Psoas muscle (tissue), 8 donors: ENCODE data around the gene GNAS-AS1. TPM values are rescaled to one million over a fixed set of nuclear protein-coding genes. Genes with fewer than 3 reads are reported as not detected.

ENCODE experiments used
- ATAC-seq, 4 donors: fragments of 200-7000 bp; cut with Tn5 transposase; one replicate each; pipeline ENCODE4 v1.9.1; 2020; ENCODE audit warnings: moderate library complexity in 3 of 4, mild to moderate bottlenecking in 2 of 4
- DNase-seq, 2 donors: peaks; one replicate each; pipeline ENCODE4 v3.0.0-alpha.2; 2020
- H3K27ac ChIP-seq: fragments of 200-600 bp; one replicate; pipeline ENCODE4 v1.8.0; 2022
- H3K27me3 ChIP-seq, 3 donors: fragments of 200-600 bp in 1 of 3; one replicate each; pipeline versions ENCODE4 v1.6.1 to v1.8.0; 2013 to 2022; ENCODE audit warnings: low read length in 2 of 3, mild to moderate bottlenecking in 2 of 3, moderate library complexity in 1 of 3; ENCODE audit not compliant: insufficient read depth in 3 of 3
- H3K36me3 ChIP-seq, 2 donors: fragments of 200-600 bp in 1 of 2; one replicate each; pipeline versions ENCODE4 v1.6.1 to v1.8.0; 2013 to 2022; ENCODE audit warnings: low read depth in 1 of 2, mild to moderate bottlenecking in 1 of 2, moderate library complexity in 1 of 2; ENCODE audit not compliant: insufficient read depth in 1 of 2
- H3K4me1 ChIP-seq: fragments of 200-600 bp; one replicate; pipeline ENCODE4 v1.8.0; 2022
- H3K4me3 ChIP-seq: fragments of 200-600 bp; one replicate; pipeline ENCODE4 v1.8.0; 2022; ENCODE audit warnings: mild to moderate bottlenecking
- H3K9me3 ChIP-seq: fragments of 200-600 bp; one replicate; pipeline ENCODE4 v1.8.0; 2022
- CTCF ChIP-seq: fragments of 200-600 bp; IDR thresholded peaks from one replicate; pipeline ENCODE4 v1.8.0; 2022; ENCODE audit warnings: antibody characterized with exemption
- WGBS, 3 donors: extraction: QIAGEN DNeasy Blood & Tissue Kit; methylation state at CpG; one replicate each; pipeline versions ENCODE4 v1.1.6 to v1.1.7; 2013; 5-methylcytosine and 5-hydroxymethylcytosine counted together
- intact Hi-C, 2 donors: fragments of 100-400 bp; cut with DNase I; formaldehyde crosslinking; loops; one replicate each; pipeline versions ENCODE4 v1.11.0 to v1.14.2; 2022
- polyA plus RNA-seq, 3 donors: library from polyadenylated mRNA; stranded (reverse); fragments of 200-250 nt; gene quantifications; one replicate each; pipeline ENCODE4 v1.2.3, GENCODE V29; 2013
- total RNA-seq, 4 donors: library from RNA; stranded (reverse); fragmentation: NEBNext Ultra II Directional in 2 of 4; extraction: Animal tissue kit (Norgen Biotek cat#: 25700) in 2 of 4; gene quantifications; one replicate each; pipeline versions ENCODE4 v1.2.1 to v1.2.4, GENCODE V29; 2021 to 2023
- donor health status: healthy with polysubstance abuse.
- donor health status: DM: no; HTN: no; CAD: no; lungs with moderate emphysema.
- donor health status: Bipolar disorder and iron deficiency.
- donor health status: healthy.
- donor health status: DM: yes; HTN: yes; CAD: no.
- donor health status: DM: no; HTN: no; CAD: no.
- donor health status: DM: no; HTN: no; CAD: no.
- donor health status: DM: yes; HTN: yes; CAD: no.

GNAS-AS1 gene
- total and polyA plus RNA-seq, 7 donors: 0.03 to 1.0 (median 0.40) TPM; not detected in 1

- no peaks in the 10 kb centered on the region for H3K9me3 ChIP-seq
- peaks cover 0 to 22% (median 2%) of the 10 kb centered on the region in 3 donors for H3K27me3 ChIP-seq
- H3K27ac ChIP-seq: no peak overlapping the region
- no peak overlapping the region for H3K4me3 ChIP-seq
- H3K4me1 ChIP-seq: no peaks in the 10 kb centered on the region
- 43 to 56% (median 51%) methylated on average over 6 of the region's 6 CpGs for WGBS, 3 donors
- ATAC-seq (no peak), DNase-seq (no peak)
- intact Hi-C loops: no loop called here
- no peak for TF ChIP-seq CTCF
- no peaks in the 10 kb centered on the region for H3K36me3 ChIP-seq
These were observed 77.9 kb downstream of the GNAS-AS1 start for GRCh38 chr20:58772786-58773185.

Other genes starting within 250 kb of the GNAS-AS1 start
- 10 to 100 TPM; 17.9 to 26.3 (median 21.1) TPM for gene STX16, start 199.6 kb downstream of the GNAS-AS1 start, total RNA-seq
- 10 to 100 TPM; 17.5 to 58.1 (median 20.0) TPM for gene STX16, start 199.6 kb downstream of the GNAS-AS1 start, polyA plus RNA-seq
- gene NPEPL1, start 158.1 kb downstream of the GNAS-AS1 start, total RNA-seq: 10 to 100 TPM; 29.1 to 52.3 (median 36.4) TPM
- 10 to 100 TPM; 18.4 to 41.9 (median 29.1) TPM for gene NPEPL1, start 158.1 kb downstream of the GNAS-AS1 start, polyA plus RNA-seq
- 1,000 to 10,000 TPM; 1,018 to 1,905 (median 1,319) TPM for gene GNAS, start 1.8 kb upstream of the GNAS-AS1 start, total RNA-seq
- gene GNAS, start 1.8 kb upstream of the GNAS-AS1 start, polyA plus RNA-seq: 1,000 to 10,000 TPM in 2 of 3 donors, 100 to 1,000 TPM in 1; 700 to 1,469 (median 1,394) TPM
- 10 to 100 TPM; 32.8 to 43.6 (median 34.2) TPM for gene NELFCD, start 130.4 kb upstream of the GNAS-AS1 start, total RNA-seq
- gene NELFCD, start 130.4 kb upstream of the GNAS-AS1 start, polyA plus RNA-seq: 10 to 100 TPM; 24.1 to 41.1 (median 38.8) TPM
- 10 to 100 TPM; 41.2 to 50.5 (median 45.0) TPM for gene CTSZ, start 156.4 kb upstream of the GNAS-AS1 start, total RNA-seq
- gene CTSZ, start 156.4 kb upstream of the GNAS-AS1 start, polyA plus RNA-seq: 10 to 100 TPM; 38.2 to 47.3 (median 41.0) TPM
- under 1 TPM; 0.08 to 0.32 (median 0.19) TPM for gene TUBB1, start 168.5 kb upstream of the GNAS-AS1 start, total RNA-seq
- gene TUBB1, start 168.5 kb upstream of the GNAS-AS1 start, polyA plus RNA-seq: under 1 TPM in 2 of 3 donors, not detected in 1; 0.03 to 0.05 TPM
- gene ATP5F1E, start 181.4 kb upstream of the GNAS-AS1 start, total RNA-seq: 10 to 100 TPM; 72.1 to 88.5 (median 87.1) TPM
- 10 to 100 TPM; 57.1 to 65.4 (median 63.6) TPM for gene ATP5F1E, start 181.4 kb upstream of the GNAS-AS1 start, polyA plus RNA-seq
- gene PRELID3B, start 191.9 kb upstream of the GNAS-AS1 start, total RNA-seq: 10 to 100 TPM; 33.7 to 57.5 (median 34.2) TPM
- 10 to 100 TPM; 23.2 to 61.2 (median 42.9) TPM for gene PRELID3B, start 191.9 kb upstream of the GNAS-AS1 start, polyA plus RNA-seq